Amygdala (tissue), 56 donors: ENCODE results near the gene MAP2K4.
A peak's percentile ranks its signal among the peaks of the same experiment; 100 is the strongest.
"Not testable (repeated sequence)": the region's sequence is repeated elsewhere in the genome, so short reads cannot be mapped to it uniquely, and the experiment has no call there.

Experiments used
- DNase-seq, 56 donors: peaks; one replicate each; lab custom pipeline; 2025; lab: John Stamatoyannopoulos, UW

MAP2K4 gene

GRCh38 chr17:12020642-12021622, at the start of gene MAP2K4:
Gene MAP2K4, plus strand, starts transcription at chr17:12020877. Its CDS starts 10 bp downstream, at chr17:12020887.
- DNase-seq, result peak in 55 of 56 donors; percentile 34 to 94 (median 85)

GRCh38 chr17:11972741-11973140, 47.9 kb upstream of the MAP2K4 start:
- not testable (repeated sequence) for DNase-seq

GRCh38 chr17:11979795-11980194, 40.9 kb upstream of the MAP2K4 start:
- no peak for DNase-seq

- DNase-seq, result no peak
Measured at GRCh38 chr17:11980813-11981212, 39.9 kb upstream of the MAP2K4 start.

GRCh38 chr17:11981862-11982261, 38.8 kb upstream of the MAP2K4 start:
- DNase-seq, result no peak

GRCh38 chr17:11986179-11986941, 34.3 kb upstream of the MAP2K4 start:
- no peak for DNase-seq

- DNase-seq, result peak in 2 of 56 donors; percentile 4 to 40
Measured at GRCh38 chr17:11986942-11987329, 33.7 kb upstream of the MAP2K4 start.

- no peak for DNase-seq
Measured at GRCh38 chr17:11990363-11990983, 30.2 kb upstream of the MAP2K4 start.

GRCh38 chr17:11991461-11991860, 29.2 kb upstream of the MAP2K4 start:
- no peak for DNase-seq

- DNase-seq, result peak in 25 of 56 donors; percentile 6 to 74 (median 51)
Measured at GRCh38 chr17:11996722-11997146, 23.9 kb upstream of the MAP2K4 start.

GRCh38 chr17:11997147-11997971, 23.3 kb upstream of the MAP2K4 start, which contains the start of gene ZNF18:
Gene ZNF18, minus strand, starts transcription at chr17:11997475. Its CDS starts 4,646 bp downstream, at chr17:11992829.
- peak; percentile 59 to 97 (median 90) for DNase-seq

GRCh38 chr17:11997972-11998233, 22.8 kb upstream of the MAP2K4 start:
- peak in 1 of 56 donors; percentile 25 for DNase-seq

- DNase-seq, result no peak
Measured at GRCh38 chr17:11999696-12000095, 21.0 kb upstream of the MAP2K4 start.

GRCh38 chr17:12007466-12007865, 13.2 kb upstream of the MAP2K4 start:
- DNase-seq, result no peak

- DNase-seq, result no peak
Measured at GRCh38 chr17:12021623-12022140, 1.0 kb downstream of the MAP2K4 start.

GRCh38 chr17:12022310-12022709, 1.6 kb downstream of the MAP2K4 start:
- no peak for DNase-seq

- DNase-seq, result no peak
Measured at GRCh38 chr17:12024327-12024726, 3.6 kb downstream of the MAP2K4 start.

- DNase-seq, result no peak
Measured at GRCh38 chr17:12027658-12028057, 7.0 kb downstream of the MAP2K4 start.

GRCh38 chr17:12028611-12029010, 7.9 kb downstream of the MAP2K4 start:
- DNase-seq, result no peak

GRCh38 chr17:12034538-12034937, 13.9 kb downstream of the MAP2K4 start:
- no peak for DNase-seq
